GM12872 (cell line): ENCODE results near the gene PTPRN2.

Source experiments
- CTCF ChIP-seq: IDR thresholded peaks from 3 replicates; pipeline ENCODE4 v1.5.1; 2011; ENCODE audit warnings: low read depth, mild to moderate bottlenecking, low read length, moderate library complexity; ENCODE audit not compliant: insufficient read depth

The PTPRN2 gene

GRCh38 chr7:157633465-157634185 lies 954.0 kb downstream of the PTPRN2 start:
- no peak for TF ChIP-seq CTCF

- TF ChIP-seq CTCF, result no peak
These were observed 957.2 kb downstream of the PTPRN2 start for GRCh38 chr7:157630301-157630853.

GRCh38 chr7:157628456-157628855 lies 959.2 kb downstream of the PTPRN2 start:
- TF ChIP-seq CTCF, result no peak

- TF ChIP-seq CTCF, result no peak
These were observed 960.0 kb downstream of the PTPRN2 start for GRCh38 chr7:157627646-157628045.

DNA sequence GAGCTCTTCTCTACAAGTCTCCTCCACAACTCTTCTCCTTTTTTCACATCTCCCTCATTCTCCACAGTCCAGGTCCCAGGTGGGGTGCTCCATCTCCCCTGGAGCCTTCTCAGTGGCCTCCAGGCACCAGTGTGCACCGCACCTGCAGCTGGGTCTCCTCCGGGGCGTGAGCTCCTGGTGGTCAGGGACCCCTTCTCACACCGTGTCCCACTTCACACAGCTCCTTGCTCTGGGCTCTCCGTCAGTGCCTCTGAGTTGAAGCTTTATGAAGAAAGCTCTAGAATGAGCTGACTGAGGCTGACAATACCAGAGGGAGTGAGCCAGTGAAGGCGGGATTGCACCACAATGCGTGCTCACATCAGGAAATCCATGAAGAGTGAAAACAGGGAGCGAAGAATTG lies 960.6 kb downstream of the PTPRN2 start:
- no peak for TF ChIP-seq CTCF

DNA sequence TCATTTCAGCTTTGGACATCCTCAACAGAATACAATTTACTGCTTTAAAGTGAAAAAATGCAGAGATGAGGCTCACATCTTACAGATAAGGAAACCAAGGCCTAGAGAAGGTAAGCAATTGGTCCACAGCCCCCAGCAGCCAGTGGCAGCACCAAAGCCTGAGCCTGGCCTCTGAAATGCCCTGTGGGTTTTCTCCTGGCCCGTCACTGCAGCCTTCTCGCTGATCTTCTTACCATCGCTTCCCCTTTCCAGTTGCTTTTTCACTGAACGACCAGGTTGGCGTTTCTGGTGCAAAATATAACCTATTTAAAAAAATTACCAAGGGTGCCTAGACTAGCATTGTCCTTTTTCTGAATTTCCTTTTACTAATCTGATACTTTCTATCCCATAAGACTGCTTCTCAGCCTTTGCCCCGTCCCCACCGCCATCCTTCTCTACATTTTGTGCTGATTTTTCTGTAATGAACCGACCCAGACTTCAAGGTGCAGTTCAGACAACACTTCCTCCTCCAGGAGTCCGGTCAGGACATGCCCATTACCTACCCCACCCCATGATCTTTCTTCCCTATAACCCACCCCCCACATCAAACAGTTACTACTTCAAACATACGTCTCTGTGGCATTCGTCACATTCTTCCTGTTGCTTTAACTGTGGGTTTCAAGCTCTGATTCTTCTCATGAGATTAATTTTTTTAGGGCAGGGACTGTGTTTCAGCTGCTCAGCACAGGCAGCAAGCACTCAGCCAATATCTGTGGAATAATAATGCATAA lies 961.5 kb downstream of the PTPRN2 start:
- TF ChIP-seq CTCF, result no peak

DNA sequence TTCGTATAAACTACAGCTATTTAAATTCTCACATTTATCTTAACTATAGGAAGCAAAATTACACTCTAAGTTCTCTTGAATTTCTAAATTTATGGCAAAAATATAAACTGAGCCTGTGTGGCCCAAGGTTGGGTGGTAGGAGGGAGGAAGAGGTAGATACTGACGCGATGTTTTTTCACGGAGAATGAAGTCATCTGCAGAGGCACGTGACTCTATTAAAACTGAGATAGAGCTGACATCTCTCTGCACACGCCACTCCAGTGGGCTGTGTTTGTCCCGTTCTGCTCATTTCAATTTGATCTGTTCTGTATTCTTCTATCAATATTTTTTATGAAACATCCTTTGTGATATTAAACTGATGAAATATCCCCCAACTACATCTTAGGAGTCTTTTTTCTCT lies 964.1 kb downstream of the PTPRN2 start:
- TF ChIP-seq CTCF, result no peak
